Neural progenitor cell (in vitro differentiated cells): ENCODE measurements around the gene KPNA2. TPM values are rescaled to one million over a fixed set of nuclear protein-coding genes. Genes with fewer than 3 reads are reported as not detected.
A peak's percentile ranks its signal among the peaks of the same experiment; 100 is the strongest.
"Not testable (repeated sequence)": the region's sequence is repeated elsewhere in the genome, so short reads cannot be mapped to it uniquely, and the experiment has no call there.

Experiments used
- DNase-seq: peaks from one replicate; pipeline ENCODE4 v3.0.0-alpha.2; 2016; ENCODE audit warnings: low spot score
- H2AFZ ChIP-seq: fragments of 200-600 bp; sonication (generic); replicated peaks from 2 replicates; pipeline ENCODE4 v1.6.1; 2016; ENCODE audit warnings: antibody characterized with exemption
- H3F3A ChIP-seq: fragments of 200-600 bp; sonication (generic); 2 replicates; pipeline ENCODE4 v1.6.1; 2016; ENCODE audit warnings: antibody characterized with exemption, low read depth
- H3K27ac ChIP-seq: fragments of 200-600 bp; sonication (generic); 2 replicates; pipeline ENCODE4 v1.5.1; 2016; ENCODE audit warnings: mild to moderate bottlenecking
- H3K27me3 ChIP-seq: fragments of 200-600 bp; sonication (generic); 2 replicates; pipeline ENCODE4 v1.6.1; 2016; ENCODE audit warnings: mild to moderate bottlenecking, moderate library complexity
- H3K36me3 ChIP-seq: fragments of 200-600 bp; sonication (generic); 2 replicates; pipeline ENCODE4 v1.5.1; 2016
- H3K4me1 ChIP-seq: fragments of 200-600 bp; sonication (generic); 2 replicates; pipeline ENCODE4 v1.6.1; 2016; ENCODE audit warnings: mixed run types
- H3K4me2 ChIP-seq: fragments of 200-600 bp; sonication (generic); 2 replicates; pipeline ENCODE4 v1.6.1; 2016
- H3K4me3 ChIP-seq: fragments of 200-600 bp; sonication (generic); 2 replicates; pipeline ENCODE4 v1.5.1; 2016
- H3K79me2 ChIP-seq: fragments of 200-600 bp; sonication (generic); 2 replicates; pipeline ENCODE4 v1.6.1; 2016; ENCODE audit warnings: low read depth
- H3K9ac ChIP-seq: fragments of 200-600 bp; sonication (generic); 2 replicates; pipeline ENCODE4 v1.6.1; 2016
- H3K9me3 ChIP-seq: fragments of 200-600 bp; sonication (generic); 2 replicates; pipeline ENCODE4 v1.5.1; 2016; ENCODE audit warnings: low read depth
- H4K20me1 ChIP-seq: fragments of 200-600 bp; sonication (generic); 2 replicates; pipeline ENCODE4 v1.6.1; 2016; ENCODE audit warnings: low read depth
- H3K27ac Mint-ChIP-seq: 3 replicates; pipeline ENCODE4 v1.8.0; 2021; ENCODE audit warnings: mixed read lengths
- H3K27me3 Mint-ChIP-seq: 2 replicates; pipeline ENCODE4 v1.8.0; 2022; ENCODE audit warnings: low read depth, mild to moderate bottlenecking, inconsistent platforms, moderate library complexity, mixed read lengths; ENCODE audit not compliant: insufficient read depth
- H3K36me3 Mint-ChIP-seq: 3 replicates; pipeline ENCODE4 v1.8.0; 2021; ENCODE audit warnings: mixed read lengths
- H3K4me1 Mint-ChIP-seq: 3 replicates; pipeline ENCODE4 v1.8.0; 2021; ENCODE audit warnings: mixed read lengths
- H3K4me3 Mint-ChIP-seq: 3 replicates; pipeline ENCODE4 v1.8.0; 2021; ENCODE audit warnings: mild to moderate bottlenecking, moderate library complexity, mixed read lengths
- H3K9me3 Mint-ChIP-seq: 3 replicates; pipeline ENCODE4 v1.8.0; 2020; ENCODE audit warnings: mixed read lengths
- CTCF ChIP-seq: fragments of 200-600 bp; sonication (generic); IDR thresholded peaks from 2 replicates; pipeline ENCODE4 v1.5.1; 2017; ENCODE audit warnings: antibody characterized with exemption, mild to moderate bottlenecking
- EZH2 ChIP-seq: fragments of 200-600 bp; sonication (generic); IDR thresholded peaks from 2 replicates; pipeline ENCODE4 v1.6.1; 2017; ENCODE audit warnings: antibody characterized with exemption, mild to moderate bottlenecking, moderate library complexity
- EZH2phosphoT487 ChIP-seq: fragments of 200-600 bp; sonication (generic); IDR thresholded peaks from 2 replicates; pipeline ENCODE4 v1.6.1; 2017; ENCODE audit warnings: antibody characterized with exemption
- total RNA-seq: library from RNA; depleted of rRNA; stranded (reverse); fragments of >200 nt; gene quantifications from 2 replicates; pipeline ENCODE4 v1.2.3, GENCODE V29; 2015; ENCODE audit warnings: low replicate concordance

The KPNA2 gene
- total RNA-seq, 1 donor from 2014 or later, result 549 TPM

GRCh38 chr17:68016838-68017237 is 18.7 kb upstream of the KPNA2 start:
- Histone ChIP-seq H3K27me3 (no peaks in the 10 kb centered on the region), H3K4me2 (no peak overlapping the region), H3K36me3 (no peaks in the 10 kb centered on the region), H3K79me2 (no peaks in the 10 kb centered on the region), H3K4me3 (no peak overlapping the region), H3K9me3 (no peaks in the 10 kb centered on the region), H3K27ac (no peak overlapping the region), H2AFZ (no peak overlapping the region), H4K20me1 (no peaks in the 10 kb centered on the region), H3K9ac (no peak overlapping the region), H3K4me1 (no peaks in the 10 kb centered on the region), H3F3A (peaks cover 12% of the 10 kb centered on the region)
- Mint-ChIP-seq H3K4me3 (no peak overlapping the region), H3K27ac (no peak overlapping the region), H3K9me3 (peaks cover 10% of the 10 kb centered on the region), H3K36me3 (peaks cover 4% of the 10 kb centered on the region), H3K27me3 (peaks cover 17% of the 10 kb centered on the region), H3K4me1 (peaks cover 20% of the 10 kb centered on the region)
- no peak for TF ChIP-seq EZH2phosphoT487
- no peak for TF ChIP-seq EZH2
- TF ChIP-seq CTCF, result no peak
- DNase-seq, result no peak

GRCh38 chr17:68018493-68018892 is 17.0 kb upstream of the KPNA2 start:
- peaks cover 17% of the 10 kb centered on the region for H3K27me3 Mint-ChIP-seq

GRCh38 chr17:68019336-68019674 is 16.2 kb upstream of the KPNA2 start:
- Histone ChIP-seq H3K4me1 (no peaks in the 10 kb centered on the region), H3K27ac (no peak overlapping the region), H3K79me2 (no peaks in the 10 kb centered on the region), H3K9ac (no peak overlapping the region), H3K36me3 (no peaks in the 10 kb centered on the region), H2AFZ (no peak overlapping the region), H3K4me2 (peak overlapping the region; percentile 16), H3K27me3 (no peaks in the 10 kb centered on the region), H3K4me3 (peak overlapping the region; percentile 21), H3K9me3 (no peaks in the 10 kb centered on the region), H3F3A (peaks cover 12% of the 10 kb centered on the region), H4K20me1 (no peaks in the 10 kb centered on the region)
- TF ChIP-seq EZH2 (no peak), CTCF (no peak), EZH2phosphoT487 (no peak)
- H3K4me1 Mint-ChIP-seq, result peaks cover 23% of the 10 kb centered on the region
- peaks cover 17% of the 10 kb centered on the region for H3K27me3 Mint-ChIP-seq
- DNase-seq, result no peak
- peaks cover 4% of the 10 kb centered on the region for H3K36me3 Mint-ChIP-seq
- H3K4me3 Mint-ChIP-seq, result peak overlapping the region; percentile 86
- no peak overlapping the region for H3K27ac Mint-ChIP-seq
- H3K9me3 Mint-ChIP-seq, result peaks cover 10% of the 10 kb centered on the region

More at GRCh38 chr17:68018493-68018892, 17.0 kb upstream of the KPNA2 start:
- DNase-seq, H3K4me3 Mint-ChIP-seq, H3K79me2 ChIP-seq, H3K4me1 ChIP-seq, H3K4me2 ChIP-seq, H3K36me3 Mint-ChIP-seq, H3K27me3 ChIP-seq, H3K4me3 ChIP-seq, H3K9me3 ChIP-seq, H3K36me3 ChIP-seq, H3K9ac ChIP-seq, H3K27ac Mint-ChIP-seq, H2AFZ ChIP-seq, H4K20me1 ChIP-seq, H3K9me3 Mint-ChIP-seq, H3K27ac ChIP-seq: not testable (repeated sequence)
- peaks cover 12% of the 10 kb centered on the region for H3F3A ChIP-seq
- peaks cover 23% of the 10 kb centered on the region for H3K4me1 Mint-ChIP-seq

GRCh38 chr17:68019675-68020408 is 15.7 kb upstream of the KPNA2 start:
- Histone ChIP-seq H3K4me3 (peak overlapping the region; percentile 51), H3K36me3 (no peaks in the 10 kb centered on the region), H3F3A (peaks cover 12% of the 10 kb centered on the region), H3K4me1 (no peaks in the 10 kb centered on the region), H3K9me3 (no peaks in the 10 kb centered on the region), H3K4me2 (peak overlapping the region; percentile 73), H3K27me3 (no peaks in the 10 kb centered on the region), H3K9ac (peak overlapping the region; percentile 12), H4K20me1 (no peaks in the 10 kb centered on the region), H2AFZ (peak overlapping the region; percentile 85), H3K27ac (no peak overlapping the region), H3K79me2 (no peaks in the 10 kb centered on the region)
- Mint-ChIP-seq H3K27ac (peak overlapping the region; percentile 95), H3K4me1 (peaks cover 23% of the 10 kb centered on the region), H3K36me3 (peaks cover 4% of the 10 kb centered on the region), H3K9me3 (peaks cover 10% of the 10 kb centered on the region), H3K4me3 (peak overlapping the region; percentile 86), H3K27me3 (peaks cover 17% of the 10 kb centered on the region)
- DNase-seq, result peak; percentile 98
- TF ChIP-seq EZH2 (no peak), CTCF (peak; percentile 56)
